HEK293 (cell line): ENCODE results near the gene RUVBL1.

ENCODE experiments used
- CTCF ChIA-PET: fragments of 350-600 bp; formaldehyde crosslinking; extraction: SDS; loops from one replicate; lab custom pipeline; 2021; ENCODE audit warnings: antibody characterized with exemption; lab: Yijun Ruan, JAX
- POLR2A ChIA-PET: fragments of 300-600 bp; formaldehyde crosslinking; extraction: SDS; loops from one replicate; lab custom pipeline; 2020; ENCODE audit warnings: antibody characterized with exemption, inconsistent platforms; lab: Yijun Ruan, JAX
- H3K27ac ChIP-seq: fragments of 200-500 bp; sonication (Bioruptor generic); 2 replicates; pipeline ENCODE4 v1.5.1; 2014; ENCODE audit warnings: low read depth, low read length, control low read depth, inconsistent platforms; ENCODE audit errors: extremely low read depth
- H3K36me3 ChIP-seq, 2 experiments: fragments of 200-500 bp in 1 of 2; sonication (Bioruptor generic) in 1 of 2; 1 replicate in 1 of 2; 2 replicates in 1 of 2; pipeline ENCODE4 v1.5.1; 2014 to 2017; ENCODE audit warnings: inconsistent platforms in 2 of 2, low read length in 2 of 2; ENCODE audit not compliant: control insufficient read depth in 2 of 2, insufficient read depth in 1 of 2
- H3K4me1 ChIP-seq: fragments of 200-500 bp; sonication (Bioruptor generic); 2 replicates; pipeline ENCODE4 v1.5.1; 2014; ENCODE audit warnings: mild to moderate bottlenecking, low read length, inconsistent platforms; ENCODE audit not compliant: control insufficient read depth, insufficient read depth
- H3K4me3 ChIP-seq: 2 replicates; pipeline ENCODE4 v1.5.1; 2011; ENCODE audit warnings: low read depth, mild to moderate bottlenecking, control low read depth, low read length, moderate library complexity
- H3K9me3 ChIP-seq: fragments of 200-500 bp; sonication (Bioruptor generic); 2 replicates; pipeline ENCODE4 v1.5.1; 2014; ENCODE audit warnings: low read depth, low read length, inconsistent platforms; ENCODE audit not compliant: control insufficient read depth, insufficient read depth
- SP7 ChIP-seq: fragments of 450-650 bp; formaldehyde crosslinking; IDR thresholded peaks from 2 replicates; pipeline ENCODE4 v1.5.1; 2016; ENCODE audit warnings: missing biosample characterization, missing genetic modification characterization
- TRIM28 ChIP-seq: IDR thresholded peaks from 2 replicates; pipeline ENCODE4 v1.6.1; 2011; ENCODE audit warnings: low read length, control low read depth, borderline replicate concordance
- YY2 ChIP-seq: fragments of 450-650 bp; formaldehyde crosslinking; IDR thresholded peaks from 2 replicates; pipeline ENCODE4 v1.5.1; 2016; ENCODE audit warnings: missing biosample characterization, missing genetic modification characterization
- ZFHX2 ChIP-seq: fragments of 450-650 bp; formaldehyde crosslinking; conservative IDR thresholded peaks from 2 replicates; pipeline ENCODE4 v1.5.1; 2016; ENCODE audit warnings: missing biosample characterization, missing genetic modification characterization
- ZIC2 ChIP-seq: fragments of 450-650 bp; formaldehyde crosslinking; IDR thresholded peaks from 2 replicates; pipeline ENCODE4 v1.5.1; 2016; ENCODE audit warnings: missing biosample characterization, missing genetic modification characterization
- ZNF132 ChIP-seq: fragments of 450-650 bp; formaldehyde crosslinking; IDR thresholded peaks from 2 replicates; pipeline ENCODE4 v1.5.1; 2017; ENCODE audit warnings: missing biosample characterization, missing genetic modification characterization, borderline replicate concordance
- ZNF169 ChIP-seq: fragments of 450-650 bp; formaldehyde crosslinking; IDR thresholded peaks from 2 replicates; pipeline ENCODE4 v1.5.1; 2016; ENCODE audit warnings: missing biosample characterization, missing genetic modification characterization
- ZNF221 ChIP-seq: fragments of 450-650 bp; formaldehyde crosslinking; IDR thresholded peaks from 2 replicates; pipeline ENCODE4 v1.5.1; 2017; ENCODE audit warnings: missing biosample characterization, missing genetic modification characterization, borderline replicate concordance
- ZNF239 ChIP-seq: fragments of 450-650 bp; formaldehyde crosslinking; IDR thresholded peaks from 2 replicates; pipeline ENCODE4 v1.5.1; 2016; ENCODE audit warnings: missing biosample characterization, missing genetic modification characterization
- ZNF24 ChIP-seq: fragments of 450-650 bp; formaldehyde crosslinking; IDR thresholded peaks from 2 replicates; pipeline ENCODE4 v1.5.1; 2016; ENCODE audit warnings: missing biosample characterization, missing genetic modification characterization
- ZNF37A ChIP-seq: fragments of 450-650 bp; IDR thresholded peaks from 2 replicates; pipeline ENCODE4 v1.5.1; 2018; ENCODE audit warnings: missing biosample characterization, missing genetic modification characterization
- ZNF391 ChIP-seq: fragments of 450-650 bp; formaldehyde crosslinking; IDR thresholded peaks from 2 replicates; pipeline ENCODE4 v1.5.1; 2016; ENCODE audit warnings: low read depth, missing biosample characterization, missing genetic modification characterization, borderline replicate concordance
- ZNF426 ChIP-seq: fragments of 450-650 bp; formaldehyde crosslinking; IDR thresholded peaks from 2 replicates; pipeline ENCODE4 v1.5.1; 2017; ENCODE audit warnings: missing biosample characterization, missing genetic modification characterization, mild to moderate bottlenecking, inconsistent platforms, moderate library complexity
- ZNF548 ChIP-seq: fragments of 450-650 bp; formaldehyde crosslinking; IDR thresholded peaks from 2 replicates; pipeline ENCODE4 v1.5.1; 2016; ENCODE audit warnings: missing biosample characterization, missing genetic modification characterization
- ZNF658 ChIP-seq: fragments of 450-650 bp; formaldehyde crosslinking; IDR thresholded peaks from 2 replicates; pipeline ENCODE4; 2016; ENCODE audit warnings: missing biosample characterization, missing genetic modification characterization
- ZNF677 ChIP-seq: fragments of 450-650 bp; IDR thresholded peaks from 2 replicates; pipeline ENCODE4 v1.5.0; 2018; ENCODE audit warnings: missing biosample characterization, mild to moderate bottlenecking, missing genetic modification characterization, moderate library complexity
- ZNF76 ChIP-seq: fragments of 450-650 bp; formaldehyde crosslinking; IDR thresholded peaks from 2 replicates; pipeline ENCODE4; 2016; ENCODE audit warnings: low read depth, missing biosample characterization, missing genetic modification characterization, borderline replicate concordance
- ZXDB ChIP-seq: fragments of 450-650 bp; formaldehyde crosslinking; IDR thresholded peaks from 2 replicates; pipeline ENCODE4 v1.5.1; 2016; ENCODE audit warnings: missing biosample characterization, missing genetic modification characterization
- TF ChIP-seq, protein P1 (sequence below): fragments of 450-650 bp; formaldehyde crosslinking; IDR thresholded peaks from 2 replicates; pipeline ENCODE4 v1.5.1; 2016; ENCODE audit warnings: missing biosample characterization, missing genetic modification characterization
- TF ChIP-seq, protein P2 (sequence below): fragments of 450-650 bp; formaldehyde crosslinking; IDR thresholded peaks from 2 replicates; pipeline ENCODE4 v1.5.1; 2017; ENCODE audit warnings: missing biosample characterization, missing genetic modification characterization

The RUVBL1 gene

DNA sequence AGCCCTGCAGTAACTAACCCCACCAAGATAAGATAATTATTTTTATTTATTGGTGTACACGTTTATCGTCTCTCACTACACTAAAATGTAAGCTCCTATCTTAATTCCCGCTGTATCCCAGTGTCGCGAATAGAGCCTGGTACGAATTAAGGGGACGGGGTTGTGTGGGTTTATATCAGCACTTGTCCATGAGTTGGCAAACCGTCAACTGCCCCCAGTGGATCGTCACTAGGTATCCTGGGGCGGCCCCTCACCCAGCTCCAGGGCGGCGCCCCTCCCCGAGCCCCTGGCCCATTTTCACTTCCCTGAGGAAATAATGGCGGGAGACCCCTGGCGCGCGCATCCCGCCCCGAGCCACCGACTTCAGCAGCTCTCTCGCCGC is 465 bp downstream of the RUVBL1 start:
- CTCF ChIA-PET: interaction anchor here (0.5 to 2.7 kb wide), 7 partner anchors 10 to 664 kb away, joined by 3 to 12 read pairs (median 4); no protein-coding TSS in a partner anchor
- TF ChIP-seq ZIC2 (tag by site-specific recombination): 0 out of 2 replicates have a peak, but pooled peaks have one; percentile 4
- TF ChIP-seq, protein P1, sequence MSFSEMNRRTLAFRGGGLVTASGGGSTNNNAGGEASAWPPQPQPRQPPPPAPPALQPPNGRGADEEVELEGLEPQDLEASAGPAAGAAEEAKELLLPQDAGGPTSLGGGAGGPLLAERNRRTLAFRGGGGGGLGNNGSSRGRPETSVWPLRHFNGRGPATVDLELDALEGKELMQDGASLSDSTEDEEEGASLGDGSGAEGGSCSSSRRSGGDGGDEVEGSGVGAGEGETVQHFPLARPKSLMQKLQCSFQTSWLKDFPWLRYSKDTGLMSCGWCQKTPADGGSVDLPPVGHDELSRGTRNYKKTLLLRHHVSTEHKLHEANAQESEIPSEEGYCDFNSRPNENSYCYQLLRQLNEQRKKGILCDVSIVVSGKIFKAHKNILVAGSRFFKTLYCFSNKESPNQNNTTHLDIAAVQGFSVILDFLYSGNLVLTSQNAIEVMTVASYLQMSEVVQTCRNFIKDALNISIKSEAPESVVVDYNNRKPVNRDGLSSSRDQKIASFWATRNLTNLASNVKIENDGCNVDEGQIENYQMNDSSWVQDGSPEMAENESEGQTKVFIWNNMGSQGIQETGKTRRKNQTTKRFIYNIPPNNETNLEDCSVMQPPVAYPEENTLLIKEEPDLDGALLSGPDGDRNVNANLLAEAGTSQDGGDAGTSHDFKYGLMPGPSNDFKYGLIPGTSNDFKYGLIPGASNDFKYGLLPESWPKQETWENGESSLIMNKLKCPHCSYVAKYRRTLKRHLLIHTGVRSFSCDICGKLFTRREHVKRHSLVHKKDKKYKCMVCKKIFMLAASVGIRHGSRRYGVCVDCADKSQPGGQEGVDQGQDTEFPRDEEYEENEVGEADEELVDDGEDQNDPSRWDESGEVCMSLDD (tag by site-specific recombination): no peak
- TF ChIP-seq, all 188 proteins: peak for 1
- H3K36me3 ChIP-seq: peaks cover 0 to 25% of the 10 kb centered on the region in 2 experiments; a peak in 1 of 3 replicates
- POLR2A ChIA-PET: interaction anchor here (0.6 to 1.9 kb wide), 9 partner anchors 10 to 1126 kb away, joined by 3 to 12 read pairs (median 4); partner anchors contain the start of genes COPG1, EEFSEC and SEC61A1
- H3K4me1 ChIP-seq: no peaks in the 10 kb centered on the region
- H3K4me3 ChIP-seq: peak overlapping the region; percentile 96
- no peaks in the 10 kb centered on the region for H3K9me3 ChIP-seq
- H3K27ac ChIP-seq: peak overlapping the region; percentile 11; the same call in 1 of the 2 replicates

DNA sequence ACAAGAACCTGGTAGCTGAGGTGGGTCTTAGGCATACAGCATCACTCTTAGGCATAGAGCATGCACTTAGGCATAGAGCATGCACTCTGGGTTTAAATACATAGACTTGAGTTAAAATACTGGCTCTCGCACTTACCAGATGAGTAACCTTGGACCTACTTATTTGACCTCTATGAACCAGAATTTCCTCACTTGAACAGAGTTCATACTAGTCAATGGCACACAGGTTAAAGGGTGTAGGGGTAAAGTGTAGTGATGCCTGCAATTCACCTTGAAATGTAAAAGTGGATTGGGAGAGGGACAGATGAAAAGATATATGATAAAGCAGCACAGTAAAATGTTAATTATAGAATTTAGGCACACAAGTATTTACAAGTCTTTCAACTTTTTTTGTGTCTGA is 1.6 kb downstream of the RUVBL1 start:
- ChIA-PET POLR2A (interaction anchor here (0.6 kb wide), 1 partner anchor 34 kb away, joined by 4 read pairs; no protein-coding TSS in a partner anchor), CTCF (interaction anchor here (0.6 kb wide), 1 partner anchor 162 kb away, joined by 4 read pairs; no protein-coding TSS in a partner anchor)
- H3K36me3 ChIP-seq: peaks cover 4 to 36% of the 10 kb centered on the region in 2 experiments; a peak in 1 of 3 replicates
- no peaks in the 10 kb centered on the region for H3K9me3 ChIP-seq
- no peaks in the 10 kb centered on the region for H3K4me1 ChIP-seq
- no peak overlapping the region for H3K27ac ChIP-seq
- TF ChIP-seq YY2 (tag by site-specific recombination) (no peak), ZNF132 (tag by site-specific recombination) (no peak), ZXDB (tag by site-specific recombination) (no peak), ZNF37A (no peak), ZNF76 (tag by site-specific recombination) (no peak), TRIM28 (no peak), ZNF426 (tag by site-specific recombination) (no peak), ZNF221 (no peak), ZNF548 (no peak), ZFHX2 (tag by site-specific recombination) (no peak), ZNF239 (no peak), ZNF658 (tag by site-specific recombination) (no peak), ZNF677 (tag by site-specific recombination) (no peak), ZNF24 (tag by site-specific recombination) (no peak), ZNF391 (no peak), ZNF169 (no peak)
- H3K4me3 ChIP-seq: no peak overlapping the region

DNA sequence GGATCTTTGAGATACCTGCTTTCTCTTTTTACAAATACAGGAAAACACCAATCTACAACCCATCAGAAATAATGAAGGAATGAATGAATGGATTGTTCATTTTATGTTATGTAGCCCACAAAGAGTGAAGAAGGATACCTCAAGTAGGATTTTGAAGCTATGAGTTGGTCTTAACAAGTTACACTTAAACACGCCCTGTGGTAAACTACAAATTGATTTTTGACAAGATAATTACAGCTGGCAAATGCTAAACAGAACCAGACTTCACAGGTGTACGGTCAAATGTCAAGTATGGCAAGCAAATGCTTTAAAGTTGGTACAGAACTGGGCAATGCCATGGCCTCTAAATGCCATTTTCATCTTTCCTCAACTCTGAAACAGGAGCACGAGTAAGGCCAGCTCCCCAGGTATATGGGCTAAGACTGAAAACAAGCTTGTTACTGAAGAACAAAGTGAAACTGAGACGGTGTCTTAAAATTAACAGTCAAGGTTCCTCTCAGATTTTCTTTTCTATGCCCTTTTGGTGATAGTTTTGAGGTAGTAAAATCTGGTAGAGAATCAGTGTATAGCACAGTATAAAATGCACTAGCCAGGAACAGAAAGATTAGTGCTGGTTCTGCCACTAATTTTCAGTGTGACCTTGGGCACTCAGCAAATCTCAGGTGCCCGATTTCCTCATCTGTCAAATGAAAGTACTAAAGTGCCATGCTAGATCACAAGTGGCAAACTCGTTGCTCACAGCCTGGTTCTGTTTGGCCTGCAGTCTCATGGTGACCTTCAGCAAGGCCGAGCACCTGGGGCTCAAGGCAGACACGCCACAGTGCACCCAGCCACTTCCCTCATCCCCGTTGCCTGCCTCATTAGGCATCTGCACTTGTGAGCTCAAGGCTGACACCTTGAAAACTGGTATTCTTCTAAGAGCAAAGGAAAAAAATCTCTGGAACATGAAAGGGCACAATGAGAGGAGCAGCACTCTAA is 9.5 kb downstream of the RUVBL1 start:
- peaks cover 18 to 80% of the 10 kb centered on the region in 2 experiments; a peak in 2 of 3 replicates for H3K36me3 ChIP-seq

More for the DNA sequence above, 9.5 kb downstream of the RUVBL1 start:
- Histone ChIP-seq H3K27ac (no peak overlapping the region), H3K9me3 (no peaks in the 10 kb centered on the region), H3K4me3 (no peak overlapping the region)
- CTCF ChIA-PET: interaction anchor here (1.0 kb wide), 1 partner anchor 19 kb away, joined by 3 read pairs; no protein-coding TSS in a partner anchor
- POLR2A ChIA-PET: no interaction called here
- TF ChIP-seq, protein P2, sequence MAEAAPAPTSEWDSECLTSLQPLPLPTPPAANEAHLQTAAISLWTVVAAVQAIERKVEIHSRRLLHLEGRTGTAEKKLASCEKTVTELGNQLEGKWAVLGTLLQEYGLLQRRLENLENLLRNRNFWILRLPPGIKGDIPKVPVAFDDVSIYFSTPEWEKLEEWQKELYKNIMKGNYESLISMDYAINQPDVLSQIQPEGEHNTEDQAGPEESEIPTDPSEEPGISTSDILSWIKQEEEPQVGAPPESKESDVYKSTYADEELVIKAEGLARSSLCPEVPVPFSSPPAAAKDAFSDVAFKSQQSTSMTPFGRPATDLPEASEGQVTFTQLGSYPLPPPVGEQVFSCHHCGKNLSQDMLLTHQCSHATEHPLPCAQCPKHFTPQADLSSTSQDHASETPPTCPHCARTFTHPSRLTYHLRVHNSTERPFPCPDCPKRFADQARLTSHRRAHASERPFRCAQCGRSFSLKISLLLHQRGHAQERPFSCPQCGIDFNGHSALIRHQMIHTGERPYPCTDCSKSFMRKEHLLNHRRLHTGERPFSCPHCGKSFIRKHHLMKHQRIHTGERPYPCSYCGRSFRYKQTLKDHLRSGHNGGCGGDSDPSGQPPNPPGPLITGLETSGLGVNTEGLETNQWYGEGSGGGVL: no peak
- peak; percentile 17; the same call in 1 of the 2 replicates for TF ChIP-seq SP7 (tag by site-specific recombination)
- TF ChIP-seq, all 188 proteins: peak for 1
- peaks cover 3% of the 10 kb centered on the region for H3K4me1 ChIP-seq
